Measurements from ENCODE around the gene SMARCD3.

DNA sequence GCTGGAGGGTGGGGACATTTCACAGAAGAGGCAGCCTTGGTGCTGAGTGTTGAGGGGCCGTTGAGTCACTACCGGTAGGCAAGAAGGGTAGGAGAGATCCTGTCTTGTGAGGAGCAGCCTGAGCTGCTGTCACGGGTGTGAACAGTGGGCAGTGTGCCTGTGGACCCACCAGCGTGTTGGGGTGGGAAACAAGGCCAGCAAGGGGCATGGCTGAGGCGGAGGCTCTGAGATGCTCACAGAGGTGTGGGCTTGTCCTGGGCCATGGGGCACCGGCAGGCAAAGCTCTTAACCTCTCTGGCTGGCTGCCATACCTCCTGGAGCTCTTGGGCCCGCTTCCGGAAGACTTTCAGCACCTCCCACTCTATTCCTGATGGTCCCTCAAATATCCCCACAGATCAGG, 33.6 kb upstream of the SMARCD3 start:
- TF ChIP-seq CTCF (IDR thresholded peaks at IDR 0.05) (no peak), ZFX (IDR thresholded peaks at IDR 0.05; ENCODE audit: borderline replicate concordance) (no peak)

Data from 22Rv1 (cell line).